Neural cell (in vitro differentiated cells): ENCODE results near the gene MAP3K15. TPM values are rescaled to one million over a fixed set of nuclear protein-coding genes. Genes with fewer than 3 reads are reported as not detected.

Experiments
- H2AFZ ChIP-seq: fragments of 200-600, 300-800 bp; sonication (generic), shearing (Covaris generic); 2 replicates; pipeline ENCODE4 v1.6.0; 2014; ENCODE audit warnings: low read depth, mild to moderate bottlenecking, antibody characterized with exemption, low read length, moderate library complexity
- H3F3A ChIP-seq: fragments of 200-600 bp; shearing (Covaris generic); 2 replicates; pipeline ENCODE4 v1.6.1; 2016; ENCODE audit warnings: mild to moderate bottlenecking, moderate library complexity, mixed read lengths, antibody characterized with exemption, low read length; ENCODE audit not compliant: insufficient read depth, poor library complexity, severe bottlenecking
- H3K27ac ChIP-seq: fragments of 200-600, 300-800 bp; sonication (generic), shearing (Covaris generic); 2 replicates; pipeline ENCODE4 v1.5.1; 2014; ENCODE audit warnings: mild to moderate bottlenecking, low read length, moderate library complexity
- H3K27me3 ChIP-seq: fragments of 300-800, 200-600 bp; sonication (generic), shearing (Covaris generic); 2 replicates; pipeline ENCODE4 v1.6.0; 2014; ENCODE audit warnings: mild to moderate bottlenecking, low read depth, low read length, moderate library complexity; ENCODE audit not compliant: insufficient read depth
- H3K36me3 ChIP-seq: fragments of 300-800, 200-600 bp; sonication (generic), shearing (Covaris generic); 2 replicates; pipeline ENCODE4 v1.5.1; 2014; ENCODE audit warnings: mild to moderate bottlenecking, antibody characterized with exemption, low read length, moderate library complexity; ENCODE audit not compliant: insufficient read depth
- H3K4me2 ChIP-seq: fragments of 300-800, 200-600 bp; sonication (generic), shearing (Covaris generic); 2 replicates; pipeline ENCODE4 v1.6.0; 2014; ENCODE audit warnings: mild to moderate bottlenecking, low read length
- H3K4me3 ChIP-seq: fragments of 300-800, 200-600 bp; sonication (generic), shearing (Covaris generic); 2 replicates; pipeline ENCODE4 v1.5.1; 2014; ENCODE audit warnings: mild to moderate bottlenecking, low read length, moderate library complexity
- H3K79me2 ChIP-seq: fragments of 200-600 bp; shearing (Covaris generic); replicated peaks from 2 replicates; pipeline ENCODE4 v1.6.0; 2014; ENCODE audit warnings: mild to moderate bottlenecking, low read length, moderate library complexity; ENCODE audit not compliant: insufficient read depth
- H3K9ac ChIP-seq: fragments of 300-800, 200-600 bp; sonication (generic), shearing (Covaris generic); 2 replicates; pipeline ENCODE4 v1.6.1; 2016; ENCODE audit warnings: mild to moderate bottlenecking, low read length, mixed read lengths
- H3K9me2 ChIP-seq: fragments of 200-600 bp; shearing (Covaris generic); 2 replicates; pipeline ENCODE4 v1.6.1; 2016; ENCODE audit warnings: mild to moderate bottlenecking, low read length, mixed read lengths; ENCODE audit not compliant: insufficient read depth
- H3K9me3 ChIP-seq: fragments of 200-600, 300-800 bp; sonication (generic), shearing (Covaris generic); 2 replicates; pipeline ENCODE4 v1.6.1; 2016; ENCODE audit warnings: mild to moderate bottlenecking, mixed run types, low read length, moderate library complexity, mixed read lengths
- H4K20me1 ChIP-seq: fragments of 200-600 bp; shearing (Covaris generic); 2 replicates; pipeline ENCODE4 v1.6.1; 2016; ENCODE audit warnings: mild to moderate bottlenecking, mixed run types; ENCODE audit not compliant: insufficient read depth
- CTCF ChIP-seq: fragments of 450-650 bp; IDR thresholded peaks from 2 replicates; pipeline ENCODE4 v1.5.1; 2014; ENCODE audit warnings: antibody characterized with exemption, mild to moderate bottlenecking, moderate library complexity; ENCODE audit not compliant: poor library complexity, severe bottlenecking
- EP300 ChIP-seq: fragments of 450-650 bp; conservative IDR thresholded peaks from 2 replicates; pipeline ENCODE4 v1.6.1; 2014; ENCODE audit warnings: antibody characterized with exemption, mild to moderate bottlenecking, moderate library complexity; ENCODE audit not compliant: poor library complexity, severe bottlenecking
- EZH2 ChIP-seq: fragments of 200-600, 300-800 bp; shearing (Covaris generic), sonication (generic); IDR thresholded peaks from 2 replicates; pipeline ENCODE4 v1.6.1; 2014; ENCODE audit warnings: antibody characterized with exemption, low read length, borderline replicate concordance, mild to moderate bottlenecking; ENCODE audit not compliant: insufficient read depth, poor library complexity, severe bottlenecking
- MXI1 ChIP-seq: fragments of 450-650 bp; conservative IDR thresholded peaks from 2 replicates; pipeline ENCODE4 v1.6.1; 2014; ENCODE audit warnings: antibody characterized with exemption, mild to moderate bottlenecking; ENCODE audit not compliant: poor library complexity, severe bottlenecking
- POLR2AphosphoS5 ChIP-seq: IDR thresholded peaks from 2 replicates; pipeline ENCODE4 v1.6.1; 2012
- RAD21 ChIP-seq: fragments of 450-650 bp; conservative IDR thresholded peaks from 2 replicates; pipeline ENCODE4 v1.6.1; 2014; ENCODE audit warnings: antibody characterized with exemption, mild to moderate bottlenecking, moderate library complexity
- SMC3 ChIP-seq: fragments of 450-650 bp; conservative IDR thresholded peaks from 2 replicates; pipeline ENCODE4 v1.6.1; 2014; ENCODE audit warnings: antibody characterized with exemption, mild to moderate bottlenecking, moderate library complexity; ENCODE audit not compliant: poor library complexity
- TAF1 ChIP-seq: IDR thresholded peaks from 2 replicates; pipeline ENCODE4 v1.6.1; 2012; ENCODE audit warnings: low read depth
- polyA plus RNA-seq: library from polyadenylated mRNA; depleted of rRNA; stranded (reverse); fragments of >200 nt; gene quantifications from 2 replicates; pipeline ENCODE4 v1.2.3, GENCODE V29; 2014
- TF ChIP-seq, protein P1 (sequence below): IDR thresholded peaks from 2 replicates; pipeline ENCODE4 v1.6.1; 2012; ENCODE audit warnings: borderline replicate concordance

MAP3K15 gene
- polyA plus RNA-seq, 1 donor from 2014 or later = not detected

DNA sequence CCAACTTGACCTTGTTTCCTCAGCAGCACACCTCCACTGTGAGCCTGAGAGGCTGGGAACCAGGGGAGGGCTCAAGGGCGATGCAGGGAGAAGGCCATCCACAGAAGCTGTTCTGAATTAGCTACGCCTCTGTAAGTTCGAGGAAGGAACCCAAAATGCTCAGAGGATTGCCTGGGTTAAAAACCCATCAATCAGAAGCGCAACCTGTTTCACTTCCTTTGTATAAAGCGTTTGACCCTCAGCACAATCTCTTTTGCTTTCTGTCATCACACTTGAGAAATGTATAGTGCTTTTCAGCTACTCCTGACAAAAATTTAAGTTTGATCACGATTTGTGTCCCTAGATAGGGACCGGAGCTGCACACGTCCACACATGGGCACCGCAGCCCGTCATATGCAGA, 48.0 kb upstream of the MAP3K15 start:
- TF ChIP-seq MXI1 (no peak), EZH2 (no peak), SMC3 (no peak), TAF1 (no peak), CTCF (no peak), POLR2AphosphoS5 (no peak), EP300 (no peak)
- TF ChIP-seq, protein P1, sequence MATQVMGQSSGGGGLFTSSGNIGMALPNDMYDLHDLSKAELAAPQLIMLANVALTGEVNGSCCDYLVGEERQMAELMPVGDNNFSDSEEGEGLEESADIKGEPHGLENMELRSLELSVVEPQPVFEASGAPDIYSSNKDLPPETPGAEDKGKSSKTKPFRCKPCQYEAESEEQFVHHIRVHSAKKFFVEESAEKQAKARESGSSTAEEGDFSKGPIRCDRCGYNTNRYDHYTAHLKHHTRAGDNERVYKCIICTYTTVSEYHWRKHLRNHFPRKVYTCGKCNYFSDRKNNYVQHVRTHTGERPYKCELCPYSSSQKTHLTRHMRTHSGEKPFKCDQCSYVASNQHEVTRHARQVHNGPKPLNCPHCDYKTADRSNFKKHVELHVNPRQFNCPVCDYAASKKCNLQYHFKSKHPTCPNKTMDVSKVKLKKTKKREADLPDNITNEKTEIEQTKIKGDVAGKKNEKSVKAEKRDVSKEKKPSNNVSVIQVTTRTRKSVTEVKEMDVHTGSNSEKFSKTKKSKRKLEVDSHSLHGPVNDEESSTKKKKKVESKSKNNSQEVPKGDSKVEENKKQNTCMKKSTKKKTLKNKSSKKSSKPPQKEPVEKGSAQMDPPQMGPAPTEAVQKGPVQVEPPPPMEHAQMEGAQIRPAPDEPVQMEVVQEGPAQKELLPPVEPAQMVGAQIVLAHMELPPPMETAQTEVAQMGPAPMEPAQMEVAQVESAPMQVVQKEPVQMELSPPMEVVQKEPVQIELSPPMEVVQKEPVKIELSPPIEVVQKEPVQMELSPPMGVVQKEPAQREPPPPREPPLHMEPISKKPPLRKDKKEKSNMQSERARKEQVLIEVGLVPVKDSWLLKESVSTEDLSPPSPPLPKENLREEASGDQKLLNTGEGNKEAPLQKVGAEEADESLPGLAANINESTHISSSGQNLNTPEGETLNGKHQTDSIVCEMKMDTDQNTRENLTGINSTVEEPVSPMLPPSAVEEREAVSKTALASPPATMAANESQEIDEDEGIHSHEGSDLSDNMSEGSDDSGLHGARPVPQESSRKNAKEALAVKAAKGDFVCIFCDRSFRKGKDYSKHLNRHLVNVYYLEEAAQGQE = no peak
- Histone ChIP-seq H3K36me3 (no peaks in the 10 kb centered on the region), H3K9me2 (no peaks in the 10 kb centered on the region), H3K4me3 (no peak overlapping the region), H2AFZ (no peak overlapping the region), H3F3A (no peaks in the 10 kb centered on the region), H4K20me1 (no peaks in the 10 kb centered on the region), H3K9ac (no peak overlapping the region), H3K9me3 (no peaks in the 10 kb centered on the region), H3K4me2 (no peak overlapping the region), H3K27me3 (no peaks in the 10 kb centered on the region), H3K27ac (no peak overlapping the region), H3K79me2 (no peaks in the 10 kb centered on the region)

DNA sequence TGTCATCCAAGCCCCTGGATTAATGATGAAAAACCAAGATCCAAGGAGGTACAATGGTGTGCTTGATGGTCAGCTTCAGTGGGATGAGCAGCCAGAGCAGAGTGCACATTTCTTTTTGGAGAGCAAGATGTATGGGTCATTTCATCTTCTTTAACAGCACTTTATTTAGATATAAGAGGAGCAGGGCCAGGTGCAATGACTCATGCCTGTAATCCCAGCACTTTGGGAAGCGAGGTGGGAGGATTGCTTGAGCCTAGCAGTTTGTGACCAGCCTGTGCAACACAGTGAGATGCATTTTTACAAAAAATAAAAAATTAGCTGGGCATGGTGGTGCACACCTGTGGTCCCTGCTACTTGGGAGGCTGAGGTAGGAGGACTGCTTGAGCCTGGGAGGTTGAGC, 45.3 kb upstream of the MAP3K15 start:
- Histone ChIP-seq H3K79me2 (no peaks in the 10 kb centered on the region), H3K4me3 (no peak overlapping the region), H2AFZ (no peak overlapping the region), H3F3A (no peaks in the 10 kb centered on the region), H3K27ac (no peak overlapping the region), H3K9me2 (no peaks in the 10 kb centered on the region), H3K9ac (no peak overlapping the region), H3K9me3 (no peaks in the 10 kb centered on the region), H3K4me2 (no peak overlapping the region), H3K27me3 (no peaks in the 10 kb centered on the region), H4K20me1 (no peaks in the 10 kb centered on the region), H3K36me3 (no peaks in the 10 kb centered on the region)
- TF ChIP-seq POLR2AphosphoS5 (no peak), MXI1 (no peak), TAF1 (no peak), RAD21 (no peak), CTCF (no peak), EZH2 (no peak), SMC3 (no peak)
- TF ChIP-seq, protein P1 = no peak
